ENCODE data around the gene PMF1. TPM values are rescaled to one million over a fixed set of nuclear protein-coding genes. Genes with fewer than 3 reads are reported as not detected.

Gene PMF1
- polyA plus RNA-seq, 2 of the 4 experiments (the other 2 are of a cell fraction) = 59.8 to 63.9 TPM

DNA sequence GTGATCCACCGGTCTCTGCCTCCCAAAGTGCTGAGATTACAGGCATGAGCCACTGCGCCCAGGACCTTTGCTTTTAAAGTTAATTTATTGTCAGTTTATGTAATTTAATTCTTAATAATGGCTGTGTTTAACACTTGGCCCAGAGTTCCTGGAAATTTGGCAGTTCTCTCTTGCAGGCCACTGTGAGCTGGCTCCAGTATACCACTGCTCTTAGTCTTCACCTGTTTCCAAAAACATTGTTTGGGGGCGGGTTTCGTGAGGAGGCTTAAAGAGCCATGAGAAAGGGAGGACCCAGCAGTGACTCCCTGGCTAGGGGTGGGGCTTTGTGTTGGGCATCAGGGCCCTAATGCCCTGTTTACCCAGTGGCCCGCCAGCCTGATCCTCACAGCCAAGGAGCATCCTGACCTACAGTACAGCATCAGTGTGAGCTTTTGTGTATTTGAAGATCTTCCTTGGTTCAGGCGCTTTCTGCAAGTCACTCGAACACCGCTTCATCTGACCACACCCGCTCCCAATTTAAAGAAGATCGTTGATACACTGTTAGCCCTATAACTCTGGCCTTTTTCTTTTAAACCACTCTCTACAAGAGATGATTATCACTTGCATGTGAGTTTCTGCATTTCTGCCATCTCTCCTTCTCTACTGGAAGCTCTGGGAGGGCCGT lies 17.1 kb downstream of the PMF1 start:
- TF ChIP-seq EP300 (IDR thresholded peaks at IDR 0.05) (no peak), PHF8 (IDR thresholded peaks at IDR 0.05; ENCODE audit: borderline replicate concordance, low read depth) (no peak), NFE2L2 (conservative IDR thresholded peaks at IDR 0.05; ENCODE audit: low read length) (no peak), JUNB (IDR thresholded peaks at IDR 0.05) (no peak), REST (IDR thresholded peaks at IDR 0.05) (no peak), CEBPB (IDR thresholded peaks at IDR 0.05) (no peak), CBX8 (IDR thresholded peaks at IDR 0.05) (no peak), HOXA7 (CRISPR knock-in tag; IDR thresholded peaks at IDR 0.05) (no peak), FOXS1 (CRISPR knock-in tag; IDR thresholded peaks at IDR 0.05) (no peak), KDM5A (IDR thresholded peaks at IDR 0.05) (no peak), MAFK (IDR thresholded peaks at IDR 0.05; ENCODE audit: partially characterized antibody) (no peak), CHD2 (IDR thresholded peaks at IDR 0.05; ENCODE audit: low read length, partially characterized antibody) (no peak), MYC (IDR thresholded peaks at IDR 0.05; ENCODE audit: borderline replicate concordance, low read length) (no peak)
- TF ChIP-seq, protein P1, sequence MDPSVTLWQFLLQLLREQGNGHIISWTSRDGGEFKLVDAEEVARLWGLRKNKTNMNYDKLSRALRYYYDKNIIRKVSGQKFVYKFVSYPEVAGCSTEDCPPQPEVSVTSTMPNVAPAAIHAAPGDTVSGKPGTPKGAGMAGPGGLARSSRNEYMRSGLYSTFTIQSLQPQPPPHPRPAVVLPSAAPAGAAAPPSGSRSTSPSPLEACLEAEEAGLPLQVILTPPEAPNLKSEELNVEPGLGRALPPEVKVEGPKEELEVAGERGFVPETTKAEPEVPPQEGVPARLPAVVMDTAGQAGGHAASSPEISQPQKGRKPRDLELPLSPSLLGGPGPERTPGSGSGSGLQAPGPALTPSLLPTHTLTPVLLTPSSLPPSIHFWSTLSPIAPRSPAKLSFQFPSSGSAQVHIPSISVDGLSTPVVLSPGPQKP (IDR thresholded peaks at IDR 0.05; ENCODE audit: low read depth, low read length) = no peak
- 88% methylated on average over 11 of the region's 11 CpGs for WGBS (ENCODE audit: missing lambda C conversion rate)
- Histone ChIP-seq H3K4me1 (peaks cover 17% of the 10 kb centered on the region), H3K4me2 (no peak overlapping the region), H3K4me3 (no peak overlapping the region), H3K9me3 (no peaks in the 10 kb centered on the region), H3K27ac (no peak overlapping the region)
- no peak for DNase-seq (ENCODE audit: low read depth in 1 of 2, low spot score in 1 of 2)
- no peak for ATAC-seq
- FAIRE-seq = no peak
- ChIA-PET CTCF (interaction anchor here (0.6 to 25.3 kb wide), 6 partner anchors 9 to 136 kb away, joined by 3 to 639 read pairs (median 4); partner anchors contain the start of gene SEMA4A), POLR2A (no interaction called here)

- ATAC-seq (no peak), FAIRE-seq (no peak), DNase-seq (ENCODE audit: low read depth in 1 of 2, low spot score in 1 of 2) (no peak)
- Histone ChIP-seq H3K4me1 (peaks cover 14% of the 10 kb centered on the region), H3K4me2 (no peak overlapping the region), H3K4me3 (no peak overlapping the region), H3K27ac (no peak overlapping the region), H3K9me3 (no peaks in the 10 kb centered on the region)
- CTCF ChIA-PET = interaction anchor here (0.6 to 25.3 kb wide), 4 partner anchors 17 to 136 kb away, joined by 3 to 639 read pairs (median 148); partner anchors contain the start of gene SEMA4A
- TF ChIP-seq EHF (CRISPR knock-in tag; IDR thresholded peaks at IDR 0.05) (no peak), RFX5 (IDR thresholded peaks at IDR 0.05) (no peak), ZC3H11A (IDR thresholded peaks at IDR 0.05) (no peak), TP53 (CRISPR knock-in tag; IDR thresholded peaks at IDR 0.05) (no peak)
- TF ChIP-seq, protein P1 (IDR thresholded peaks at IDR 0.05; ENCODE audit: low read depth, low read length) = no peak
- POLR2A ChIA-PET = no interaction called here
- 87% methylated on average over 1 of the region's 1 CpG for WGBS (ENCODE audit: missing lambda C conversion rate)
Measured at GRCh38 chr1:156230473-156230837, 17.6 kb downstream of the PMF1 start.

Measured in A549 (cell line).